Upper lobe of left lung (tissue), 4 donors: ENCODE data around the gene DENND1A.

ENCODE experiments used
- CTCF ChIP-seq, 6 experiments: fragments of 450-650 bp in 4 of 6; fragments of 200-600 bp in 2 of 6; sonication (generic) in 2 of 6; IDR thresholded peaks; one replicate each; pipeline ENCODE4 v1.5.1; 2016 to 2019; ENCODE audit warnings: antibody characterized with exemption in 6 of 6
- EP300 ChIP-seq, 4 donors: sonication (generic); formaldehyde crosslinking; IDR thresholded peaks; one replicate each; pipeline ENCODE4 v1.5.1; 2017; ENCODE audit warnings: antibody characterized with exemption in 4 of 4, control low read depth in 2 of 4
- POLR2A ChIP-seq, 4 donors: fragments of 450-650 bp; IDR thresholded peaks; one replicate each; pipeline ENCODE4 v1.5.1; 2016 to 2017; ENCODE audit warnings: antibody characterized with exemption in 4 of 4, mild to moderate bottlenecking in 2 of 4
- POLR2AphosphoS5 ChIP-seq, 2 donors: sonication (generic); formaldehyde crosslinking; IDR thresholded peaks; one replicate each; pipeline ENCODE4 v1.5.1; 2017; ENCODE audit warnings: antibody characterized with exemption in 2 of 2

GRCh38 chr9:123647145-123647544 lies 282.8 kb downstream of the DENND1A start:
- no peak for TF ChIP-seq POLR2A (IDR thresholded peaks at IDR 0.05)
- TF ChIP-seq CTCF (IDR thresholded peaks at IDR 0.05): no peak
- TF ChIP-seq EP300 (IDR thresholded peaks at IDR 0.05): no peak
- no peak for TF ChIP-seq POLR2AphosphoS5 (IDR thresholded peaks at IDR 0.05)
